HEK293 (cell line): ENCODE measurements around the gene ANKRD11.

ENCODE experiments used
- CTCF ChIA-PET: fragments of 350-600 bp; formaldehyde crosslinking; extraction: SDS; loops from one replicate; lab custom pipeline; 2021; ENCODE audit warnings: antibody characterized with exemption; lab: Yijun Ruan, JAX
- POLR2A ChIA-PET: fragments of 300-600 bp; formaldehyde crosslinking; extraction: SDS; loops from one replicate; lab custom pipeline; 2020; ENCODE audit warnings: antibody characterized with exemption, inconsistent platforms; lab: Yijun Ruan, JAX
- H3K27ac ChIP-seq: fragments of 200-500 bp; sonication (Bioruptor generic); 2 replicates; pipeline ENCODE4 v1.5.1; 2014; ENCODE audit warnings: low read depth, low read length, control low read depth, inconsistent platforms; ENCODE audit errors: extremely low read depth
- H3K36me3 ChIP-seq, 2 experiments: fragments of 200-500 bp in 1 of 2; sonication (Bioruptor generic) in 1 of 2; 1 replicate in 1 of 2; 2 replicates in 1 of 2; pipeline ENCODE4 v1.5.1; 2014 to 2017; ENCODE audit warnings: inconsistent platforms in 2 of 2, low read length in 2 of 2; ENCODE audit not compliant: control insufficient read depth in 2 of 2, insufficient read depth in 1 of 2
- H3K4me1 ChIP-seq: fragments of 200-500 bp; sonication (Bioruptor generic); 2 replicates; pipeline ENCODE4 v1.5.1; 2014; ENCODE audit warnings: mild to moderate bottlenecking, low read length, inconsistent platforms; ENCODE audit not compliant: control insufficient read depth, insufficient read depth
- H3K4me3 ChIP-seq: 2 replicates; pipeline ENCODE4 v1.5.1; 2011; ENCODE audit warnings: low read depth, mild to moderate bottlenecking, control low read depth, low read length, moderate library complexity
- H3K9me3 ChIP-seq: fragments of 200-500 bp; sonication (Bioruptor generic); 2 replicates; pipeline ENCODE4 v1.5.1; 2014; ENCODE audit warnings: low read depth, low read length, inconsistent platforms; ENCODE audit not compliant: control insufficient read depth, insufficient read depth
- GLI4 ChIP-seq: fragments of 450-650 bp; formaldehyde crosslinking; IDR thresholded peaks from 2 replicates; pipeline ENCODE4 v1.5.1; 2016; ENCODE audit warnings: missing biosample characterization, missing genetic modification characterization
- GLIS1 ChIP-seq: fragments of 450-650 bp; formaldehyde crosslinking; IDR thresholded peaks from 2 replicates; pipeline ENCODE4 v1.5.1; 2016; ENCODE audit warnings: missing biosample characterization, missing genetic modification characterization
- HOXA7 ChIP-seq: sonication (generic); formaldehyde crosslinking; IDR thresholded peaks from 2 replicates; pipeline ENCODE4 v1.8.1; 2022; ENCODE audit warnings: missing genetic modification reagents, borderline replicate concordance
- KLF7 ChIP-seq: fragments of 450-650 bp; formaldehyde crosslinking; IDR thresholded peaks from 2 replicates; pipeline ENCODE4 v1.5.1; 2016; ENCODE audit warnings: missing biosample characterization, missing genetic modification characterization, borderline replicate concordance
- OSR2 ChIP-seq: fragments of 450-650 bp; formaldehyde crosslinking; IDR thresholded peaks from 2 replicates; pipeline ENCODE4 v1.5.1; 2016; ENCODE audit warnings: missing biosample characterization, missing genetic modification characterization
- PRDM10 ChIP-seq: fragments of 450-650 bp; formaldehyde crosslinking; IDR thresholded peaks from 2 replicates; pipeline ENCODE4 v1.5.1; 2016; ENCODE audit warnings: missing biosample characterization, missing genetic modification characterization
- ZBTB11 ChIP-seq: fragments of 450-650 bp; formaldehyde crosslinking; conservative IDR thresholded peaks from 2 replicates; pipeline ENCODE4 v1.5.1; 2016; ENCODE audit warnings: low read depth, missing biosample characterization, missing genetic modification characterization
- ZBTB17 ChIP-seq: fragments of 450-650 bp; formaldehyde crosslinking; IDR thresholded peaks from 2 replicates; pipeline ENCODE4 v1.5.1; 2016; ENCODE audit warnings: missing biosample characterization, missing genetic modification characterization
- ZBTB26 ChIP-seq: fragments of 450-650 bp; formaldehyde crosslinking; optimal IDR thresholded peaks from 2 replicates; pipeline ENCODE3; 2016; ENCODE audit warnings: missing biosample characterization, mild to moderate bottlenecking, missing genetic modification characterization
- ZBTB48 ChIP-seq: fragments of 450-650 bp; formaldehyde crosslinking; IDR thresholded peaks from 2 replicates; pipeline ENCODE4 v1.5.1; 2016; ENCODE audit warnings: missing biosample characterization, missing genetic modification characterization
- ZFP41 ChIP-seq: fragments of 450-650 bp; formaldehyde crosslinking; IDR thresholded peaks from 2 replicates; pipeline ENCODE4 v1.5.1; 2016; ENCODE audit warnings: missing biosample characterization, missing genetic modification characterization, borderline replicate concordance
- ZIC2 ChIP-seq: fragments of 450-650 bp; formaldehyde crosslinking; IDR thresholded peaks from 2 replicates; pipeline ENCODE4 v1.5.1; 2016; ENCODE audit warnings: missing biosample characterization, missing genetic modification characterization
- ZNF211 ChIP-seq: fragments of 450-650 bp; formaldehyde crosslinking; IDR thresholded peaks from 2 replicates; pipeline ENCODE4 v1.5.1; 2016; ENCODE audit warnings: low read depth, missing biosample characterization, missing genetic modification characterization
- ZNF280D ChIP-seq: fragments of 450-650 bp; formaldehyde crosslinking; IDR thresholded peaks from 2 replicates; pipeline ENCODE4 v1.5.1; 2016; ENCODE audit warnings: missing biosample characterization, missing genetic modification characterization
- ZNF404 ChIP-seq: fragments of 450-650 bp; formaldehyde crosslinking; IDR thresholded peaks from 2 replicates; pipeline ENCODE4 v1.5.1; 2017; ENCODE audit warnings: missing biosample characterization, missing genetic modification characterization
- ZNF488 ChIP-seq: fragments of 450-650 bp; formaldehyde crosslinking; IDR thresholded peaks from 2 replicates; pipeline ENCODE4 v1.5.1; 2016; ENCODE audit warnings: missing biosample characterization, missing genetic modification characterization
- ZNF530 ChIP-seq: fragments of 450-650 bp; formaldehyde crosslinking; IDR thresholded peaks from 2 replicates; pipeline ENCODE4 v1.5.1; 2016; ENCODE audit warnings: low read depth, missing biosample characterization, missing genetic modification characterization
- ZNF654 ChIP-seq: fragments of 450-650 bp; formaldehyde crosslinking; IDR thresholded peaks from 2 replicates; pipeline ENCODE4 v1.5.1; 2016; ENCODE audit warnings: low read depth, missing biosample characterization, missing genetic modification characterization
- ZXDB ChIP-seq: fragments of 450-650 bp; formaldehyde crosslinking; IDR thresholded peaks from 2 replicates; pipeline ENCODE4 v1.5.1; 2016; ENCODE audit warnings: missing biosample characterization, missing genetic modification characterization

The ANKRD11 gene

GRCh38 chr16:89323120-89323960 is 167.0 kb downstream of the ANKRD11 start (continued):
- peak; percentile 10; the same call in 1 of the 2 replicates for TF ChIP-seq PRDM10
- TF ChIP-seq HOXA7: no peak

- Histone ChIP-seq H3K27ac (peak overlapping the region; percentile 28; the same call in 1 of the 2 replicates), H3K4me1 (peaks cover 32% of the 10 kb centered on the region), H3K36me3 (no peaks in the 10 kb centered on the region), H3K4me3 (no peak overlapping the region), H3K9me3 (no peaks in the 10 kb centered on the region)
- POLR2A ChIA-PET: interaction anchor here (0.5 to 0.7 kb wide), 5 partner anchors 26 to 295 kb away, joined by 3 to 7 read pairs (median 3); no protein-coding TSS in a partner anchor
- CTCF ChIA-PET: interaction anchor here (0.9 to 1.7 kb wide), 2 partner anchors 11 to 319 kb away, joined by 3 to 4 read pairs; no protein-coding TSS in a partner anchor
- TF ChIP-seq ZNF530 (tag by site-specific recombination): no peak
- peak; percentile 51; the same call in 1 of the 2 replicates for TF ChIP-seq ZBTB17 (tag by site-specific recombination)
- peak; percentile 79 for TF ChIP-seq OSR2
- 0 out of 2 replicates have a peak, but pooled peaks have one; percentile 6 for TF ChIP-seq ZBTB11 (tag by site-specific recombination)
- TF ChIP-seq ZNF654 (tag by site-specific recombination): no peak
- TF ChIP-seq ZNF404 (tag by site-specific recombination): no peak
- TF ChIP-seq GLIS1 (tag by site-specific recombination): peak; percentile 77
- no peak for TF ChIP-seq KLF7 (tag by site-specific recombination)
- no peak for TF ChIP-seq ZNF488 (tag by site-specific recombination)
- TF ChIP-seq ZIC2 (tag by site-specific recombination): no peak
- no peak for TF ChIP-seq GLI4 (tag by site-specific recombination)
- no peak for TF ChIP-seq ZNF280D (tag by site-specific recombination)
- TF ChIP-seq ZBTB26 (tag by site-specific recombination): no peak
- no peak for TF ChIP-seq ZNF211
- peak; percentile 78 for TF ChIP-seq ZXDB (tag by site-specific recombination)
- TF ChIP-seq ZFP41 (tag by site-specific recombination): no peak
- TF ChIP-seq ZBTB48 (tag by site-specific recombination): 0 out of 2 replicates have a peak, but pooled peaks have one; percentile 43
These were observed 167.8 kb downstream of the ANKRD11 start for GRCh38 chr16:89322321-89323119.
